Tibial nerve (tissue), 4 donors: ENCODE measurements around the gene CLEC20A. TPM values are rescaled to one million over a fixed set of nuclear protein-coding genes. Genes with fewer than 3 reads are reported as not detected.

Source experiments
- DNase-seq, 2 donors: peaks; one replicate each; pipeline ENCODE4 v3.0.0-alpha.2; 2019; ENCODE audit warnings: low spot score in 2 of 2
- H3K27ac ChIP-seq, 4 donors: fragments of 200-600 bp; sonication (generic) in 3 of 4; one replicate each; pipeline ENCODE4 v1.5.1; 2017 to 2019; ENCODE audit warnings: mild to moderate bottlenecking in 1 of 4
- H3K27me3 ChIP-seq, 2 donors: fragments of 200-600 bp; sonication (generic) in 1 of 2; one replicate each; pipeline versions ENCODE4 v1.5.1 to v1.6.0; 2017 to 2019
- H3K36me3 ChIP-seq, 3 donors: fragments of 200-600 bp; sonication (generic); one replicate each; pipeline ENCODE4 v1.5.1; 2018 to 2019
- H3K4me1 ChIP-seq, 4 donors: fragments of 200-600 bp; sonication (generic) in 3 of 4; one replicate each; pipeline ENCODE4 v1.5.1; 2017 to 2019
- H3K4me3 ChIP-seq, 4 donors: fragments of 200-600 bp; sonication (generic) in 3 of 4; one replicate each; pipeline ENCODE4 v1.5.1; 2017 to 2019; ENCODE audit warnings: mild to moderate bottlenecking in 1 of 4, moderate library complexity in 1 of 4
- H3K9me3 ChIP-seq, 4 donors: fragments of 200-600 bp; sonication (generic) in 3 of 4; one replicate each; pipeline ENCODE4 v1.5.1; 2017 to 2019
- EP300 ChIP-seq, 2 donors: sonication (generic); formaldehyde crosslinking; IDR thresholded peaks; one replicate each; pipeline ENCODE4 v1.6.1; 2017; ENCODE audit warnings: antibody characterized with exemption in 2 of 2, mild to moderate bottlenecking in 1 of 2
- POLR2A ChIP-seq, 2 donors: fragments of 450-650 bp; IDR thresholded peaks; one replicate each; pipeline ENCODE4 v1.6.1; 2017; ENCODE audit warnings: antibody characterized with exemption in 2 of 2, mild to moderate bottlenecking in 2 of 2, moderate library complexity in 2 of 2
- WGBS, 2 donors: methylation state at CpG; one replicate each; pipeline ENCODE4 v1.1.5; 2018; 5-methylcytosine and 5-hydroxymethylcytosine counted together
- total RNA-seq, 4 donors: library from RNA; depleted of rRNA; stranded (reverse); fragments of >200 nt; gene quantifications; one replicate each; pipeline ENCODE4 v1.1.0, GENCODE V29; 2016
- TF ChIP-seq, protein P1 (sequence below), 5 experiments: fragments of 200-600 bp in 3 of 5; fragments of 450-650 bp in 2 of 5; sonication (generic) in 3 of 5; IDR thresholded peaks; one replicate each; pipeline ENCODE4 v1.5.1; 2016 to 2019; ENCODE audit warnings: antibody characterized with exemption in 5 of 5, mild to moderate bottlenecking in 3 of 5, moderate library complexity in 2 of 5

Gene CLEC20A
- total RNA-seq, 4 donors from 2014 or later, result 1.5 to 4.6 TPM; not detected in 2

DNA sequence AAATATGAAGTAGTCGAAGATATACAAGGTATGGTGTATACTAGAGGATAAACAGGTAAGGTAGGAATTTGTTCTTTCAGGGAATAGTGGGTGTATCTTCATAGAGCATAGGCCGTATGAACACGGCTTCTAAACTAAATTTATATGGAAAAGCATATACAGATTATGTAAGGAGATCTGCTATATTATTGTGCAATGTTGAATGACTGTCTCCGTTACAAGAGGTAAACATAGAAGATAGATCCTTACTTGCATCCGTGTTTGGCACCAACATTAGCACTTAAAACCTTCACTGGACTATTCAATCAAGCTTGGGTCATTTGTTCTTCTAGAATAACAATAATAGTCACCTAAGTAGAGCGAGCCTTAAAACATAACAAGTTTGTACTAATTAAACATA is 45.9 kb downstream of the CLEC20A start:
- Histone ChIP-seq H3K9me3 (no peaks in the 10 kb centered on the region), H3K4me3 (no peak overlapping the region), H3K4me1 (no peaks in the 10 kb centered on the region), H3K27me3 (no peaks in the 10 kb centered on the region), H3K27ac (no peak overlapping the region), H3K36me3 (peaks cover 0 to 14% (median 0%) of the 10 kb centered on the region in 3 donors)
- no peak for DNase-seq
- 93 to 94% methylated on average over 6 of the region's 6 CpGs for WGBS, 2 donors
- TF ChIP-seq, protein P1, sequence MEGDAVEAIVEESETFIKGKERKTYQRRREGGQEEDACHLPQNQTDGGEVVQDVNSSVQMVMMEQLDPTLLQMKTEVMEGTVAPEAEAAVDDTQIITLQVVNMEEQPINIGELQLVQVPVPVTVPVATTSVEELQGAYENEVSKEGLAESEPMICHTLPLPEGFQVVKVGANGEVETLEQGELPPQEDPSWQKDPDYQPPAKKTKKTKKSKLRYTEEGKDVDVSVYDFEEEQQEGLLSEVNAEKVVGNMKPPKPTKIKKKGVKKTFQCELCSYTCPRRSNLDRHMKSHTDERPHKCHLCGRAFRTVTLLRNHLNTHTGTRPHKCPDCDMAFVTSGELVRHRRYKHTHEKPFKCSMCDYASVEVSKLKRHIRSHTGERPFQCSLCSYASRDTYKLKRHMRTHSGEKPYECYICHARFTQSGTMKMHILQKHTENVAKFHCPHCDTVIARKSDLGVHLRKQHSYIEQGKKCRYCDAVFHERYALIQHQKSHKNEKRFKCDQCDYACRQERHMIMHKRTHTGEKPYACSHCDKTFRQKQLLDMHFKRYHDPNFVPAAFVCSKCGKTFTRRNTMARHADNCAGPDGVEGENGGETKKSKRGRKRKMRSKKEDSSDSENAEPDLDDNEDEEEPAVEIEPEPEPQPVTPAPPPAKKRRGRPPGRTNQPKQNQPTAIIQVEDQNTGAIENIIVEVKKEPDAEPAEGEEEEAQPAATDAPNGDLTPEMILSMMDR (IDR thresholded peaks at IDR 0.05), result no peak
- TF ChIP-seq EP300 (IDR thresholded peaks at IDR 0.05) (no peak), POLR2A (IDR thresholded peaks at IDR 0.05) (no peak)

DNA sequence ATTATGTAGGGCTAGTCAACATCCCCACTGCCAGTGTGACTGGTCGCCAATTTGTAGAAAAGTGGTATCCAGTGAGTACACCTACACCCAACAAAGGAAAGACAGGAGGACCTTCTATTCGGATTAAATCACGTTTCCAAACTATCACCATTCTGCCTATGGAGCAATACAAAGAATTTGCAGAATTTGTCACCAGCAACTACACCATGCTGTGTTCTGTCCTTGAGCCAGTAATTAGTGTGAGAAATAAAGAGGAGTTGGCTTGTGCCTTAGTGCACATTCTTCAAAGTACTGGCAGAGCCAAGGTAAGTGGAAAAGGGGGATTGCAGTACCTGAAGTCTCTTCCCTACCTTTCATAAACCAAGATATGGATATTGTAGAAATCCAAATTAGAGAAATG is 53.8 kb downstream of the CLEC20A start:
- DNase-seq, result no peak
- Histone ChIP-seq H3K9me3 (no peaks in the 10 kb centered on the region), H3K27ac (no peak overlapping the region), H3K4me3 (no peak overlapping the region), H3K4me1 (no peaks in the 10 kb centered on the region), H3K27me3 (no peaks in the 10 kb centered on the region), H3K36me3 (peaks cover 0 to 34% (median 0%) of the 10 kb centered on the region in 3 donors)
- WGBS, 2 donors, result 93 to 94% methylated on average over 3 of the region's 3 CpGs
- TF ChIP-seq, protein P1 (IDR thresholded peaks at IDR 0.05), result no peak
- TF ChIP-seq POLR2A (IDR thresholded peaks at IDR 0.05) (no peak), EP300 (IDR thresholded peaks at IDR 0.05) (no peak)

DNA sequence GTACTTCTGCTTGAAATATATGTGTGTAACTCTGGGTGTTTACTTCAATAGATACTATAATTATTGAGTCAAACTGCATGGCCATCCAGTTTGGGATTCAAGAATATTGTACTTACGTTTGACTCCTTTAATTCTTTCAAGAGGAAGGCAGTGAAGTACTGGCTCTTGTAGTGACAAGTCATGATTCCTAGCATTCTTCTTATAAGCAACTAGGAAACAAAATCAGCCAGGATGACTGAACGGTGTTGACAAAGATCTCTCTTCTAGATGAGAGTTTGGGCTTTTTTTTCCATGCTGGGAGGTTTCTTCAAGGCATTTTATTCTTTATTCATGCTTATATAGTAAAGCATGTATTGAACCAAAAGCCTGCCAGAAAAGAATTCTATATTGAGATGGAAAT is 58.3 kb downstream of the CLEC20A start:
- 41 to 50% methylated on average over 2 of the region's 2 CpGs for WGBS, 2 donors
- TF ChIP-seq EP300 (IDR thresholded peaks at IDR 0.05) (no peak), POLR2A (IDR thresholded peaks at IDR 0.05) (no peak)
- TF ChIP-seq, protein P1 (IDR thresholded peaks at IDR 0.05), result no peak

DNA sequence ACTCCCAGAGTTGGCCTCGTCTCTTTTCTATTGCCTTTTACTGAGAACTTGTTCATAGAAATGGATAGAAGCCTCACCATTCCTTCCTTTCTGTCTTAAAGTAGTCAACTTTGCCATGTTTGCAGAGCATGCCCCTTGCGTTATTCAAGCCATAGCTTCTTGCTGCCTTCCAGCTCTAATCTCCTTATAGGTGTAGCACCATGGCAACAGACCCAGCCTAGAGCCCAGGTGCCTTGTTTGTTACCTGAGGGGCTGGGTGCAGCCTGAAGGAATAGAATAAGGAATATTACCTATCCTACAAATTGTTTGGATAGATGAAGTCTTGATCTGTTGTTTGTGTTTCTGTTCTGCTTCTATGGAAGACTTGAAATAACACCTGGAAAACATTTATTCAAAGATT is 59.9 kb downstream of the CLEC20A start:
- Histone ChIP-seq H3K36me3 (peaks cover 0 to 12% (median 0%) of the 10 kb centered on the region in 3 donors), H3K4me3 (no peak overlapping the region), H3K27ac (no peak overlapping the region), H3K27me3 (no peaks in the 10 kb centered on the region), H3K4me1 (no peaks in the 10 kb centered on the region), H3K9me3 (no peaks in the 10 kb centered on the region)
- WGBS, 2 donors, result 94% methylated on average over 2 of the region's 2 CpGs
- no peak for TF ChIP-seq EP300 (IDR thresholded peaks at IDR 0.05)
- TF ChIP-seq POLR2A (IDR thresholded peaks at IDR 0.05), result no peak
- TF ChIP-seq, protein P1 (IDR thresholded peaks at IDR 0.05), result no peak
- DNase-seq, result no peak

More for the DNA sequence above, 58.3 kb downstream of the CLEC20A start:
- no peak for DNase-seq
- Histone ChIP-seq H3K4me1 (no peaks in the 10 kb centered on the region), H3K4me3 (no peak overlapping the region), H3K27me3 (no peaks in the 10 kb centered on the region), H3K27ac (no peak overlapping the region), H3K36me3 (peaks cover 0 to 27% (median 0%) of the 10 kb centered on the region in 3 donors), H3K9me3 (no peaks in the 10 kb centered on the region)

DNA sequence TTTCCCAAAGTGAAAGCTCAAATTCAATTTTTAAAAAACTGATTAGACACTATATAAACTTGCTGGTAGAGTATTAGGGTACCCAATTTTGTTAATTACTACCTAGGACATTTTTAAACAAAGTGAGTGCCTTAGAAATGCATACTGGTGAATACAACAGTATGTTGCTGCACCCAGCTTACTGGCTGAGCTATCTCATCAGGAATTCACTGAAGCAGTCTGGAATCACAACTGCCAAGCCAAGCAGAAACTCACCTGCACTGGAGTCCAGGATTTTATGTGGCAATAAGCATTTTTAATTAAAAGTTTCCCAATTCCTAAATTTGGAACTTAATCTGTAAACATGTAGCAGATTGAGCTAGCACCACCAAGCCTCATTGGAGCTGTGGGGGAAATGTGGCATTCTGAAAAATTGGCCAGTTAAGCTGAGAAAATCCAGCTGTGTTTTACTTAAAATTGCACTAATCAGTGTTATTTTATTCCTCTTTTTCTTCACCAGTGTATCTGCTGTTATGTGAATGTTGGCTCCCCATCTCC is 61.8 kb downstream of the CLEC20A start:
- H3K36me3 ChIP-seq, result no peaks in the 10 kb centered on the region
- no peak overlapping the region for H3K27ac ChIP-seq

More for the DNA sequence above, 61.8 kb downstream of the CLEC20A start:
- Histone ChIP-seq H3K4me3 (no peak overlapping the region), H3K9me3 (no peaks in the 10 kb centered on the region), H3K27me3 (no peaks in the 10 kb centered on the region), H3K4me1 (no peaks in the 10 kb centered on the region)
- DNase-seq, result no peak
- TF ChIP-seq EP300 (IDR thresholded peaks at IDR 0.05), result no peak
- TF ChIP-seq, protein P1 (IDR thresholded peaks at IDR 0.05), result no peak
- no peak for TF ChIP-seq POLR2A (IDR thresholded peaks at IDR 0.05)
